Measurements from ENCODE around the gene OR4S2. TPM values are rescaled to one million over a fixed set of nuclear protein-coding genes. Genes with fewer than 3 reads are reported as not detected.

The OR4S2 gene
- total and polyA plus RNA-seq, 2 of the 8 experiments (the other 6 are each of a cell fraction or from before 2014, with no cell fraction given) = not detected

- TF ChIP-seq SP1 (IDR thresholded peaks at IDR 0.05; ENCODE audit: low read depth, low read length) (no peak), CBX5 (IDR thresholded peaks at IDR 0.05; ENCODE audit: low read depth, low read length) (no peak), POLR2A (IDR thresholded peaks at IDR 0.05; ENCODE audit: control extremely low read depth in 1 of 2, low read depth in 2 of 2, low read length in 2 of 2) (no peak)
Measured at GRCh38 chr11:55673860-55674259, 25.7 kb downstream of the OR4S2 start (continued).

Data from H1 (cell line).